HG03460 (cell line): ENCODE measurements around the gene FSTL5.
A peak's percentile ranks its signal among the peaks of the same experiment; 100 is the strongest.

Experiments used
- ATAC-seq: cut with Tn5 transposase; IDR thresholded peaks from one replicate; pipeline ENCODE4 v1.9.1; 2021; ENCODE audit not compliant: unreplicated experiment

FSTL5 gene

GRCh38 chr4:161595230-161595771 lies 568.5 kb downstream of the FSTL5 start:
- no peak for ATAC-seq

- no peak for ATAC-seq
Observed at GRCh38 chr4:161585011-161585410, 578.8 kb downstream of the FSTL5 start.

- ATAC-seq: no peak
Observed at GRCh38 chr4:161583549-161583948, 580.3 kb downstream of the FSTL5 start.

GRCh38 chr4:161581262-161582230 lies 582.3 kb downstream of the FSTL5 start:
- ATAC-seq: no peak

- no peak for ATAC-seq
Observed at GRCh38 chr4:161577579-161578301, 586.1 kb downstream of the FSTL5 start.

GRCh38 chr4:161573836-161574235 lies 590.0 kb downstream of the FSTL5 start:
- no peak for ATAC-seq

- no peak for ATAC-seq
Observed at GRCh38 chr4:161564230-161564834, 599.5 kb downstream of the FSTL5 start.

- ATAC-seq: peak; percentile 78
Observed at GRCh38 chr4:161555689-161556660, 607.8 kb downstream of the FSTL5 start.

GRCh38 chr4:161554372-161554990 lies 609.3 kb downstream of the FSTL5 start:
- no peak for ATAC-seq

GRCh38 chr4:161546902-161547301 lies 616.9 kb downstream of the FSTL5 start:
- ATAC-seq: no peak

- no peak for ATAC-seq
Observed at GRCh38 chr4:161540265-161540664, 623.5 kb downstream of the FSTL5 start.

- ATAC-seq: no peak
Observed at GRCh38 chr4:161538941-161539340, 624.9 kb downstream of the FSTL5 start.

- no peak for ATAC-seq
Observed at GRCh38 chr4:161530710-161531109, 633.1 kb downstream of the FSTL5 start.

GRCh38 chr4:161525121-161525520 lies 638.7 kb downstream of the FSTL5 start:
- ATAC-seq: no peak

GRCh38 chr4:161522031-161522430 lies 641.8 kb downstream of the FSTL5 start:
- no peak for ATAC-seq

- ATAC-seq: no peak
Observed at GRCh38 chr4:161519611-161520010, 644.2 kb downstream of the FSTL5 start.

- ATAC-seq: no peak
Observed at GRCh38 chr4:161517941-161518340, 645.9 kb downstream of the FSTL5 start.

- no peak for ATAC-seq
Observed at GRCh38 chr4:161505141-161505540, 658.7 kb downstream of the FSTL5 start.

- ATAC-seq: no peak
Observed at GRCh38 chr4:161498155-161498554, 665.6 kb downstream of the FSTL5 start.

- no peak for ATAC-seq
Observed at GRCh38 chr4:161486461-161486860, 677.3 kb downstream of the FSTL5 start.
